Gastroesophageal sphincter (tissue), 3 donors: ENCODE data around the gene TEX22.

Source experiments
- EP300 ChIP-seq: sonication (generic); formaldehyde crosslinking; IDR thresholded peaks from one replicate; pipeline ENCODE4 v1.6.1; 2017; ENCODE audit warnings: antibody characterized with exemption, mild to moderate bottlenecking
- POLR2A ChIP-seq, 2 donors: fragments of 450-650 bp; IDR thresholded peaks; one replicate each; pipeline ENCODE4 v1.6.1; 2017; ENCODE audit warnings: antibody characterized with exemption in 2 of 2, mild to moderate bottlenecking in 2 of 2, moderate library complexity in 1 of 2
- TF ChIP-seq, protein P1 (sequence below), 4 experiments: fragments of 200-600 bp in 2 of 4; fragments of 450-650 bp in 2 of 4; sonication (generic) in 1 of 4; IDR thresholded peaks; one replicate each; pipeline ENCODE4 v1.5.1; 2017 to 2019; ENCODE audit warnings: antibody characterized with exemption in 4 of 4, mild to moderate bottlenecking in 2 of 4, moderate library complexity in 2 of 4

GRCh38 chr14:105355850-105356604 lies 42.3 kb upstream of the TEX22 start:
- TF ChIP-seq, protein P1, sequence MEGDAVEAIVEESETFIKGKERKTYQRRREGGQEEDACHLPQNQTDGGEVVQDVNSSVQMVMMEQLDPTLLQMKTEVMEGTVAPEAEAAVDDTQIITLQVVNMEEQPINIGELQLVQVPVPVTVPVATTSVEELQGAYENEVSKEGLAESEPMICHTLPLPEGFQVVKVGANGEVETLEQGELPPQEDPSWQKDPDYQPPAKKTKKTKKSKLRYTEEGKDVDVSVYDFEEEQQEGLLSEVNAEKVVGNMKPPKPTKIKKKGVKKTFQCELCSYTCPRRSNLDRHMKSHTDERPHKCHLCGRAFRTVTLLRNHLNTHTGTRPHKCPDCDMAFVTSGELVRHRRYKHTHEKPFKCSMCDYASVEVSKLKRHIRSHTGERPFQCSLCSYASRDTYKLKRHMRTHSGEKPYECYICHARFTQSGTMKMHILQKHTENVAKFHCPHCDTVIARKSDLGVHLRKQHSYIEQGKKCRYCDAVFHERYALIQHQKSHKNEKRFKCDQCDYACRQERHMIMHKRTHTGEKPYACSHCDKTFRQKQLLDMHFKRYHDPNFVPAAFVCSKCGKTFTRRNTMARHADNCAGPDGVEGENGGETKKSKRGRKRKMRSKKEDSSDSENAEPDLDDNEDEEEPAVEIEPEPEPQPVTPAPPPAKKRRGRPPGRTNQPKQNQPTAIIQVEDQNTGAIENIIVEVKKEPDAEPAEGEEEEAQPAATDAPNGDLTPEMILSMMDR (IDR thresholded peaks at IDR 0.05) = no peak
- TF ChIP-seq POLR2A (IDR thresholded peaks at IDR 0.05) = no peak
- no peak for TF ChIP-seq EP300
